NT2/D1 (cell line): ENCODE results near the gene ZNF469.

ENCODE experiments used
- YY1 ChIP-seq: IDR thresholded peaks from 2 replicates; pipeline ENCODE4 v1.6.1; 2011; ENCODE audit not compliant: insufficient read length, insufficient read depth
- ZNF274 ChIP-seq: IDR thresholded peaks from 2 replicates; pipeline ENCODE4 v1.6.1; 2011; ENCODE audit warnings: mild to moderate bottlenecking, low read depth, low read length

DNA sequence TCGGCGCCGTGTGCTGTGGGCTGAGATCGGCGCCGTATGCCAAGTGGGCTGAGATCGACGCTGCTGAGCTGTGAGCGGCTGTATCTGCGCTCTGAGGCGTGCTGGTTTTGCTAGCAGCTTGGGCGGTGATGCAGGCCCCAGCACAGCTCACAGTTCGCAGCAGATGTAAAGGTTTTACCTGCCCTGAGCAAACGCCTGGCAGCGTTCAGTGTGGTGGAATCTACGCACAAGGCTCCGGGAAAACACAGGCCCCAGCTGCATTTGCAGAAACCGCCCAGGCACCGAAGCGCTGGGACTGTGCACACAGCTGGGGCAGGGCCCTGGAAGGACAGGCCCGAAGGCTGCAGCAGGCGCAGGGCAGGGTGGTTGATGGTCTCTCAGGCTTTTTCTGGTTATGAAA lies 8.0 kb upstream of the ZNF469 start:
- TF ChIP-seq ZNF274, result no peak
- TF ChIP-seq YY1, result no peak
